ENCODE data around the gene RIN3.
A peak's percentile ranks its signal among the peaks of the same experiment; 100 is the strongest.

RIN3 gene

GRCh38 chr14:92511453-92512238 lies 1.9 kb upstream of the RIN3 start:
- DNase-seq: no peak

- DNase-seq: no peak
Measured at GRCh38 chr14:92512807-92513203, 776 bp upstream of the RIN3 start.

GRCh38 chr14:92513966-92514843 lies 624 bp downstream of the RIN3 start:
- peak; percentile 23 for DNase-seq

GRCh38 chr14:92514844-92515514 lies 1.4 kb downstream of the RIN3 start:
- DNase-seq: no peak

- DNase-seq: no peak
Measured at GRCh38 chr14:92515546-92516343, 2.2 kb downstream of the RIN3 start.

GRCh38 chr14:92516344-92516965 lies 2.9 kb downstream of the RIN3 start:
- no peak for DNase-seq

DNA sequence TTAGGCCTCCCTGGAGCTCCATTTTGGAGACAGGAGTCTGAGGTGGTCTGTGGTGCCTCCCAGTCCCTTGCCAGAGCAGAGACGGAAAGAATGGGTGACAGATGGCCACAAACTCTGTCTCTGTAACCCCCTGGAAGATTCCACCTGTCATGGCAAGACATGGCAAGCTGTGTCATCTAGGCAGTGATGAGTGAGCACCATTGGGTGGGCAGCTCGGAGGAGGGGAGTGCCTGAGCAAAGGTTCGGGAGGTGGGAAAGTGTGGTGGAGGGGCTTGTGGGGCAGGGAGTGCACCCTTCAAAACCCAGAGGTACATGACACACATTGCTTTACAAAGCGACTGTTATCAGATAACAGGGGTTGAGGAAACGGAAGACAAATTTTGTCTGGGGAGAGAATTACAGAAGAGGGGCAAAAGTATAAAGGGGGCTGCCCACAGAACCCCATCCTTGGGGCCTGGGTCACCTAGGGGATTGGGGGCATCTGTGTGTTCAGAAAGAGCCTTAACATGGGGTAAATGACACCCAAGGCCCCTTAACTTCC lies 3.5 kb downstream of the RIN3 start:
- no peak for DNase-seq

GRCh38 chr14:92517761-92518160 lies 4.2 kb downstream of the RIN3 start:
- DNase-seq: no peak

GRCh38 chr14:92519246-92520101 lies 5.9 kb downstream of the RIN3 start:
- no peak for DNase-seq

DNA sequence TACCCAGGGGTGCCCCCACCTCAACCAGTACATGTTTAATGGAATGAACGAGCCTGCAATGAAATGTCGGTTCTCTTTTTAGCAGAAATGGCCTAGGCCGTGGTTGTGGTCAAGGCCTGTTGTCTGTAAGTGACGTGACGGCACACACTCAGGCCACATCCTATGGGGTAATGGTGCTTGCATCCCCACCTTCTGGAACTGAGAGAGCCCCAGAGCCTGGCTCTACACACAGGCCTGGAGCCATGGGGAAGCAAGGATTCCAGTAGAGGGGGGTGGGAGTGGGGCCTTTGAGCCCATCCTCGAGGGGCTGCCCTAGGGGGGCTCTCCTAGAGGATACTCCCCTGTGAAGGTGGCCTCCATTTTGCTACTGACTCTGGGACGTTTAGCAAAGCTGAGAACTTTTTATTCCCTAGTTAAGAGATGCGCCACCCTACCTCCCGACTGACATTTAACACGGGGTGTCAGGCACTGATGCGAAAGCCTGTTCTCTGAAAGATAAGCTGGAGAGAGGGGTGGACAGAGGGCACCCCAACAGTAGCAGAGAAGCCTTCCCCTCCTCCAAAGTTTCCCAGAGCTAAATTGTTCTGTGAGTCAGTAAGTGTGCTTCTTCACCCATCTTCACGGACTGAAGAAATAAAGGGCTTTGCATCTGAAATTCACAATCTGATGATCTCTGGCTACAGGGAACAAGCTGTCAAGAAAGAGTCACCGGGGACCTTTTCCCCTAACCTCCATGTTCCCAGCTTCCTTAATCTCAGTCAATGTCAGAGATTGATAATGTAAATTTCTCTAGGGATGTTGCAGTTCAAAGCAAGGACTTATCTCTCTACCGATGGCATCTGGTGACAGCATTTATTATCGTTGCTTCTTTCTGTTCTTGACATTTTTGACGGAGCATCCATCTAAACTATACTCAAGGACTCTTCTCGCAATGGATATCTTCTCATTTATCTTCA lies 6.8 kb downstream of the RIN3 start:
- no peak for DNase-seq

DNA sequence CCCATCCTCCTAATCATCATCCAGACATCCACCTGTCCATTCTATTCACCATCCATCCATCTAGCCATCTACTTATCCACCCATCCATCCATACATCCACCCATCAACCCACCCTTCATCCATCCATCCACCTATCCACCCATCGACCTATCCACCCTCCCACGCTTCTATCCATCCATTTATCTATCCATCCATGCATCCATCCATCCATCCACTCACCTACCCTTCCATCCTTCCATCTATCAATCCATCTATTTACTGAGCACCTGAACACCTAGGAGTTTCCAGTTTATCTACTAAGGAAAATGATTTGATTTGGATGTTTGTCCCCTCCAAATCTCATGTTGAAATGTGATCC lies 7.5 kb downstream of the RIN3 start:
- no peak for DNase-seq

GRCh38 chr14:92523752-92524151 lies 10.2 kb downstream of the RIN3 start:
- no peak for DNase-seq

DNA sequence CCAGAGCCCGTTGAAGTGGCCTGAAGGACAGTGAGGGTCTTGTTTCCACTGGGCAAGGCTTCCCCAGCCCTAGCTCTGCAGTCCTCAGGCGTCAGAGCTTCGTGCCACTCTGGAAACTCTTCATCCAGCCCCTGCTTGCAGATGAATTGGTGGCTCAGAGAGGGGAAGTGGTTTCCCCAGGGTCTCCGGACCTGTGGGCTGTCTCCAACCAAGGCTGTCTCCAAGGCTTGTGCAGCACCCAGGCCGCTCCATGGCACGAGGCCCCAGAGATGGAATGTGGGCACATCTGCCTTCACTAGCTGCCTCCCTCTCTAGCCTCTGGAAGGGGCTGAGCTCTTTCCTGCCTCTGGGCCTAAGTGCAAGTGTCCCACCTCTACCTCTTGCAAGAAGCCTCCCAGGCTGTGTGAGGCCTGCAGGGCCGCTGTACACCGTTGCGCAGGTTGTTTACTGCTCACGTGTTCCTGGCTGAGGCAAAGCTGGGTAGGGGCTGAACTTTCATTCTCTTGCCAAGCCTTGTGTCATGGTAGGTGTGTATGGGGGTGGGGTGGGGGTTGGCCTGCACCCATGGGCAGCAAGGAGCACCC lies 11.1 kb downstream of the RIN3 start:
- DNase-seq: no peak

GRCh38 chr14:92525322-92526095 lies 11.9 kb downstream of the RIN3 start:
- DNase-seq: no peak

GRCh38 chr14:92527721-92528120 lies 14.1 kb downstream of the RIN3 start:
- no peak for DNase-seq

DNA sequence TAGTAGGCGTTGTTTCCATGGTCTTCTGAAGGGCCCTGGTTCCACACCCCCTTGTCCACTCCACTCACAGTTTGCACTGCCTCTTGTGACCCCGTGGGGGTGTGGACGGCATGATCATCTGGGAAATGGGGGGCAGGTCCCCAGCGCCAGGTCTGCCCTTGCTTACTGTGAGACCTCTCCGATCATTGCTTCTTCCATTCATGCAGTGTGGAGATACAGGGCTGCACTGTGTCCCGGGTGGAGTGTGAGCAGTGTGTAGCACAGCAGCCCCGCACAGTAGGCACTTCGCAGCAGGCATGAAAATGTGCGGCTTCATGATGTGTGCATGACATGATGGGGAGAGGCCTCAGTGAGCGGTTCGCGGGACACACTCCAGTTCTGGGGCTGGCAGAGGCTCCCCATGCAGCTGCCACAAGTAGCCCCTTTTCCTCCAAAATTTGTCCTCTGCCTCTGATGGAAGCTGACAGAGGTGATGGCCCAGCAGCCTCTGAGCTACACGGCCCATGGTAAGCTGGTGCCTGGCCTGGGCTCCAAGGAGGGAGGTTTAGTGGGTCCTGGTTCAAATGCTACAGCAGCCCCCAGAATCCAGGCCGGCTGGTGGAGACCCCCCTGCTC lies 15.0 kb downstream of the RIN3 start:
- no peak for DNase-seq

GRCh38 chr14:92529903-92530302 lies 16.3 kb downstream of the RIN3 start:
- no peak for DNase-seq
